AG10803 (cell line): ENCODE data around the gene MRRF.

Experiments
- DNase-seq: peaks from one replicate; pipeline ENCODE4 v3.0.0; 2010; ENCODE audit warnings: low read depth
- H3K4me3 ChIP-seq: 2 replicates; pipeline ENCODE4 v1.5.1; 2011; ENCODE audit warnings: mild to moderate bottlenecking, low read length, control low read depth
- CTCF ChIP-seq: conservative IDR thresholded peaks from 2 replicates; pipeline ENCODE4 v1.5.1; 2011; ENCODE audit warnings: mild to moderate bottlenecking, low read length, control low read depth, inconsistent platforms

Gene MRRF

DNA sequence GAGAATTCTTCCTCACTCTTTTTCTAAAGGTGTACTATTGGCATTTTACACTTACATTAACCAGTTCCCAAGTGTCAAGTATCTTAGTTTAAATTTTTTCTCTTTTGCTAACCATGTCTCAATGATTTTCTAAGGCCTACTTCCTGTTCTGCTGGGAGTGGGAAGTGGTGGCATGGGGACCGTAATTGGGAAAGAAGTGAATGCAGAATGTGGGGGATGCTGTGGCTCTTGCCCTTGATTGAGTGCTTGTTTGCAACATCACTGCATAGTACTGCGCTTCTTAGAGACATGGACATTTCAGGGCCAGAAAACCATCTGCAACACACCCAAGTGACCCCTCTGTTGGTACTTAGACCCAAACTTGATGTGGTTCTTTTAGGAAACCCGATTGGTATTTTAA lies 32.8 kb downstream of the MRRF start:
- no peak overlapping the region for H3K4me3 ChIP-seq
- no peak for DNase-seq
- no peak for TF ChIP-seq CTCF

- DNase-seq, result no peak
- H3K4me3 ChIP-seq, result no peak overlapping the region
- no peak for TF ChIP-seq CTCF
These were observed 37.8 kb downstream of the MRRF start for GRCh38 chr9:122302237-122303093.

DNA sequence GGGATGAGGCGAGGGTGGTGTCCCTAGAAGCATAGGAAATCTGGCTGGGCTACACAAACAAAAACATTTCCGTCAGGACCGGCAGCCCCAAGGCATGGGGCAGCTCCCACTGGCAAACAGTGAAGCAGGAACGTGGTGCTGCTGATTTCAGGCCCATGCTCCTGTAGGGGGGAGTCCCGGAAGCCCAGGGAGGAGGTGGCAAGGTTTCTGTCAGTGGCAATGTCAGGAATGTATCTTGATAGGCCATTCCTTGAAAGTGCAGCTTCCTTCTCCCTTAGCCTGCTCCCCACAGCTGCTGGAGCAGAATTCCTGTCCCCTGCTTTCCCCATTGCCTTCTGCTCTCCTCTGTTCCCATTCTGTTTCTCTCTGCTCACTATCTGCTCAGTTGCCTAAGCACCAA lies 42.4 kb downstream of the MRRF start:
- no peak for TF ChIP-seq CTCF
- no peak for DNase-seq
- H3K4me3 ChIP-seq, result no peak overlapping the region

- H3K4me3 ChIP-seq, result no peak overlapping the region
- no peak for TF ChIP-seq CTCF
- DNase-seq, result no peak
These were observed 43.2 kb downstream of the MRRF start for GRCh38 chr9:122307925-122308324.

GRCh38 chr9:122309861-122310260 lies 45.2 kb downstream of the MRRF start:
- DNase-seq, result no peak
- no peak overlapping the region for H3K4me3 ChIP-seq
- TF ChIP-seq CTCF, result no peak

DNA sequence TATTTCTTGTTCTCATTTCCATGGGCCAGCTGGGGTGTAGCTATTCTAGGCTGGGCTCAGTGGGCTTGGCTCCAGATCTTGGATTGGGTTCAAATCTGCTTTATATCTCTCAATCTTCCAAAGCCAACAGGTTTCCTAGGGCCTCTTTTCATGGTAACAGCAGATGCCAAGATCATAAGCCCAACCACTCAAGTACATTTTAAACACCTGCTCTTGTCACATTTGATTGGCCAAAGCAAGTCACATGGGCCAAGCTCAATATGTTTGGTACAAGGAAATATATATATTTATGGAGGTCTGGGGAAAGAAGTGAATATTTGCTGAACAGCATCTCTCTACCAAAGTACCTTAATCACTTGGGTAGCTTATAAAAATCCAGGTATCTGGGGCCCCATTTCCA lies 49.5 kb downstream of the MRRF start:
- no peak overlapping the region for H3K4me3 ChIP-seq
- no peak for TF ChIP-seq CTCF
- DNase-seq, result no peak

DNA sequence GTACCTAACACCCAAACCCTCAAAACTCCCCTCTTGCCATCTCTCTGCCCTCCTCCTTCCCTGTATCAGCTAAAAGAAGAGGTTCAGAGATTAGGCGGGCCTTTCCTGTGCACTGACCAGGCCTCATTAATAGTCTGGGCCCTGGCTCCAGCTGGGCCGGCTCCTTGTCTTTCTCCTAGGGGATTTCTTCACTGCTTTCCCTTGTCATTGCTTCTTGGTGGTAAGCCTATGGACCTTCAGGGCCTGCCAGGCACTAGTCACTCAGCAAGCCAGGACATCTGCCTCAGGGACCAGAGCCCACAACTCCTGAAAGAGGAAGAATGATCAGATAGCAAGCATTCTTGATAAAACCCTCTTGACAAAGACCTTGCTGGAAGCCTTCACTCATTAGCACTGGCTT lies 50.9 kb downstream of the MRRF start:
- no peak overlapping the region for H3K4me3 ChIP-seq
- TF ChIP-seq CTCF, result no peak
- no peak for DNase-seq
